HuH-7.5 (cell line): ENCODE data around the gene EMSY.
"Not testable (repeated sequence)": the region's sequence is repeated elsewhere in the genome, so short reads cannot be mapped to it uniquely, and the experiment has no call there.

Experiments used
- DNase-seq: peaks from one replicate; pipeline ENCODE4 v3.0.0; 2011; ENCODE audit warnings: low spot score

The EMSY gene

DNA sequence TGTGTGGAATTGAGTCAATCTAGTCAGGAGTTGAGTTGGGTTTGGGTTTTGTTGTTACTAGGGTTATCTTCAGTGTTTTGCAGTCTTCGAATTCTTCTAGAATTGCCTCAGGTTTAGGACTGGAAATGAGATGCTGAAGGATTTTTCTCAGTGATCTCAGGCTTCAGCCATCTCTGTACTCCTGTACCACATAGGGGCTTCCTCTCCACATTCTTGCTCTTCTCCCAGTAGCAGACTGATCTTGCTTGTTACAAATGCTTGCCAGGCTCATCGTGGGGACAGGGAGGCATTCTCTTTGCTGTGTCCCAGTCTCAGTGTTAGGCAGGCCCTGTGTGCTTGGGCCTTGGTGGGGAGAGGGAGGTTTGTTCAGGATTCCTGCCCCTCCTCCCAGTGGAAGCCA is 129.6 kb downstream of the EMSY start:
- no peak for DNase-seq

DNA sequence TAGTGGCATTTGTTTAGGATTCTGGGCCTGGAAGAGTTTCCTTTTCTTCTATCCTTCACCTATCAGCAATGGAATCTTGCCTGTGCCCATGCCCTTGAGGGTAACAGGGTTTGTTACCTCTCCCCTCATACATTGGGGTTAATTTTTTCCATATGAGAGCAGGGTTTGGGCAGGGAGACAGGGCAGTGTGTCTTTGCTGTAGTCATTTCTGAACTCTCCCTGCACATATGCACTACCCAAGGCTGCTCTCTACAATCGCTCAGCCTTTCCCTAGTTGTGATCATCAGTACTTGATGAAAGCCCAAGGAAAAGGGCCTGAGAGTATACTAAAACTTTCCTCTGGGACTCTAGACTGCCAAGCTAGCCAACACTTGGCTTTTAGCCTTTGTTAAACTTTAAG is 130.1 kb downstream of the EMSY start:
- DNase-seq: no peak

DNA sequence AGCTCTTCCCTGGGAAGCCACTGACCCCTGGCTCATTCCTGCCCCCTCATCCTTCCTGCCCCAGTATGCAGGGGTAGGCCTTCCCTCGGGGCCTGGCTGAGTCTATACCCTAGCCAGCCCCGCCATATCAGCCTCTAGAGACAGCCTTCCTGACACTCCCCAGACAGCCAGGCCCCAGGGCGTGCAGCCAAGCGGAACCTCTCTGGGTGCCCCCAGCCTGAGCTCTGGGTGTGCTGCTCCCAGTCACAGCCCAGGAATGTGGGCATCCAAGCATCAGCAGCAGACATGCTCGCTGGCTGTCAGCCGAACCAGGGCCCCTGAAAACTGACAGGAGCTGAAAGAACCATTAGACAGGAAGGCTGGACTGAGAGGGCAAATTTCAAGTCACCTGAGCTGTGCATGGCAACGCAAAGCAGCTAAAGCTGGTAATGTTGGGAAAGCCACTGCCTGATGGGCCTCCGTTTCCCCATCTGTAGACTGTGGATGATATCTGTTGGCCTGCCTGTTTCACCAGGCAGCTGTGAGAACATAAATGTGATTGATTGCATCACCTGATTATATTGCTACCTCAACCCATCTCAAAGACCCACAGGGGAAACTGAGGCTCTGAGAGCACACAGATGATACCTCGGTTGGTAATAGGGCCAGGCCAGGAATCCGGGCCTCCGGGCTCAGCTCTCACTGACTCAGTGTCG is 132.6 kb downstream of the EMSY start:
- DNase-seq: no peak

DNA sequence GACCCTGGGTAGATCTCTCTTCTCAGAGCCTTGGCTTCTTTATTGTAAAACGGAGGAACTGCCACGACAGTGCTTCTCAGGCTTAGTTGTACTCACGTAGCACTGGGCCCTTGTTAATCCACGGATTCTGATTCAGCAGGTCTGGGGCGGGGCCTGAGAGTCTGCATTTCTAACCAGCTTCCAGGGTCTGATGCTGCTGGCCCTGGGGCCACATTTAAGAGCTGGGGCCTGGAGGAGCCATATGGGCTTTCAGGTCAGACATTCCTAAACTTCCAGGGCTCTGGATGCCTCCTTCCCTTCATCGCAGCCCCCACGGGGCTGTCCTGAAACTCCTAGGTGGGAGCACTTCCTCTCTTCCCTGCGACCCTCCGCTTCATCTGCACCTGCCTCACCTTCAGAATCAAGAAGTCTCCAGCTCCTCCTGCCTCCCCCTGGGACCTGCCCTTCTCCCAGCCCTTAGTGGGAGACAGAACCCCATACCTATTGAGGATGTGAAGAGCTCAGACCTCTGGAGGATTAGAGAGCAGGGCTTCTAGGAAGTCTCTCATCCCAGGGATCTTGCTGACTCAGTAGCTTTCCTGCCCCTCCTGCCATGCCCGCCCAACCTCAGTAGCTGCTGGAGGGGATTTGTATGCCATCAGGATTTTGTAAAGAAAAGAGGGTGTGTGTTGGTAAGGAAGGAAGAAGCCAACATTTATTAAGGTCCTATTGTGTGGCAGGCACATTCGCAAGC is 133.3 kb downstream of the EMSY start:
- no peak for DNase-seq

DNA sequence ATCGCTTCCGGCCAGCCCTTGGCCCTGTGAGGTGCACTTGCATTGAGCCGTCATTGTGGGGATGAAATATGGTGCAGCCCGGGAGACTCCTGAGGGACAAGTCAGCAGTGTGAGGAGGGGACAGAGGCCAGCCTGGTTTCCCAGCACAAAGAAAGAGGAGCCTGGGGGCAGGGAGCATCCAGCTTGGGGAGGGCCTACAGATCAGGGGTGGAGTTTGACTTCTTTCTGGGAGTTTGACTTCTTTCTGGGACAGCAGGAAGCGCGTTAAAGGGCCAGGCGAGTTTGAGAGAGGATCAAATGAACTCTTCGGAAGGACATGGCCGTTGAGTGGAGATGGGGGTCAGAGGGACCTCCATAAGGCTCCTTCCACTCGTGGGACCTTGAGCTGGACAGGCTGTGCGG is 133.8 kb downstream of the EMSY start:
- DNase-seq: no peak

DNA sequence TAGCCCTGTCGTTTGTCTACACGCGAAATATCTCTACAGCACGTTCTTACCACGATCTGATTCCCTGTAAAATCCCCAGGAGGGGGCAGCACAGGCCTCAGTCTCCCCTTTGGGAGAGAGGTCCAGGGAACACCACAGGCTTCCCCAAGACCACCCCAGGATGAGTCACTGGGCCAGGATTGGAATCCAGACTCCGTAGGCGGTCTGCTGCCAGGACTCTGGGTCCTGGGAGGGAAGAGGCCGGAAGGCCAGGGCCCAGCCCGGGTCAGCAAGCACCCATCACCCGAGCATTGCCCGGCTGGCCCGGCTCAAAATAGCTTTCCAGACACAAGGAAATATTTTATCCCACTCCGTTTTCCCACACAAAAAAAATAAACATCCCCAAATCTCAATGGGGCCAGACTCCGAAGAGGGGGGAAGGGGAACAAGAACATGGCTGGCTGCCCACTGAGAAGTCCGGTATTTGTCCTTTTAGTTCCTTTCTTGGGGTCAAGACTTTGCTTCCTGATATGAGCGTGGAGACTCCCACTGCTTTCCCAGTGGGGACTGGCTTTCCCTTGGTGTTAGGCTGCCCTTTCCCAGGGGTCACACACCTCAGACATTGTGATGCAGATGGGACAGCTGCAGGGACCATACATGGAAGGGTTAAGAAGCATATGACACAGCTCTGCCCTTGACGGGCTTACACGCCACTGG is 134.4 kb downstream of the EMSY start:
- no peak for DNase-seq

DNA sequence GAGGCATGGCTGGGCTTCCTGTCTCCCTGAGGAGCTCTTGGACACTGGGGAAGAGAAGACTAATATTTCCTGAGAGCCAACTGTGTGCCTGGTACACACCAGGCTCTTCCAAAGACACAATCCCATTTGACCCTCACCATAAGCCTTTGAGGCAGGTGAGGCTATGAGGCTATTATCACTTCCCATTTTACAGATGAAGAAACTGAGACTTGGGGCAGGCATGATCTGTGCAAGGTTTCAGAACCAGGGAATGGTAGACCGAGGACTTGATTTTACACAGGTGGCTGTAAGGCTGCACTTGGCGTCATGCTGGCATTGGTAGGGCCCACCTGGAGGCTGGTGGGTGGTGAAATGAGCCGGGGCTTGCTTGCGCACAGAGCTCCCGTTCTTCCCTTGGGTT is 134.9 kb downstream of the EMSY start:
- DNase-seq: no peak

DNA sequence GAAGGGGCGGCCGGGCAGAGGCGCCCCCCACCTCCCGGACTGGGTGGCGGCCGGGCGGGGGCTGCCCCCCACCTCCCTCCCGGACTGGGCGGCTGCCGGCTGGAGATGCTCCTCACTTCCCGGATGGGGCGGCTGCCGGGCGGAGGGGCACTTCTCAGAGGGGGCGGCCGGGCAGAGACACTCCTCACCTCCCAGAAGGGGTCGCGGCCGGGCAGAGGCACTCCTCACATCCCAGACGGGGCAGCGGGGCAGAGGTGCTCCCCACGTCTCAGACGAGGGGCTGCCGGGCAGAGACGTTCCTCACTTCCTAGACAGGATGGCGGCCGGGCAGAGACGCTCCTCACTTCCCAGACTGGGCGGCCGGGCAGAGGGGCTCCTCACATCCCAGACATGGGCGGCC is 137.7 kb downstream of the EMSY start:
- not testable (repeated sequence) for DNase-seq

DNA sequence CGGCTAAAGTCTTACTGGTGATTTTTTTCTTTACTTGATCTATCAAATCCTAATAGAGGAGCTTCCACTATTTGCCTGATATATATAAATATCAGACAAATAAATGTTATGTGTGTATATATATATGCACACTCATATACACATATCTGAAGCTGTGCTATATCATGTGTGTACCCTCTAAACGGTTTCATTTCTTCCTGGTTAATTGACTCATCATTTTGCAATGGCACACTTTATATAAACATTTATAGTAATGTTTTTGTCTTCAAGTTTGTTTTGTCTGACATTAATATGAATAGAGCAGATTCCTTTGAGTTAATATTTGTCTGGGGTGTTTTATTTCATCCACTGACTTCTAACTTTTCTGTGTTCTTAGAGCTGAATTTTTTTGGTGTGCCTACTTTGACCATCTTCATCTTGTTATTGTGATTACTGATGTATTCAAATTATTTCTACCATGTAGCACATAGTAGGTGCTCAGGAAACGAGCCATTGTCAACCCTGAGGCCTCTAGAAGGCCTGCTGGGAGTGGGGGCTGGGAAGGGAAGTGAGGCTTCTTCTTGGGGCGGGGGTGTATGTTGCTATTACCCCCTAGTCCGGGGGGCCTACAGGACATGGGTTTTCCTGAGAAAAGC is 143.1 kb downstream of the EMSY start:
- DNase-seq: no peak

DNA sequence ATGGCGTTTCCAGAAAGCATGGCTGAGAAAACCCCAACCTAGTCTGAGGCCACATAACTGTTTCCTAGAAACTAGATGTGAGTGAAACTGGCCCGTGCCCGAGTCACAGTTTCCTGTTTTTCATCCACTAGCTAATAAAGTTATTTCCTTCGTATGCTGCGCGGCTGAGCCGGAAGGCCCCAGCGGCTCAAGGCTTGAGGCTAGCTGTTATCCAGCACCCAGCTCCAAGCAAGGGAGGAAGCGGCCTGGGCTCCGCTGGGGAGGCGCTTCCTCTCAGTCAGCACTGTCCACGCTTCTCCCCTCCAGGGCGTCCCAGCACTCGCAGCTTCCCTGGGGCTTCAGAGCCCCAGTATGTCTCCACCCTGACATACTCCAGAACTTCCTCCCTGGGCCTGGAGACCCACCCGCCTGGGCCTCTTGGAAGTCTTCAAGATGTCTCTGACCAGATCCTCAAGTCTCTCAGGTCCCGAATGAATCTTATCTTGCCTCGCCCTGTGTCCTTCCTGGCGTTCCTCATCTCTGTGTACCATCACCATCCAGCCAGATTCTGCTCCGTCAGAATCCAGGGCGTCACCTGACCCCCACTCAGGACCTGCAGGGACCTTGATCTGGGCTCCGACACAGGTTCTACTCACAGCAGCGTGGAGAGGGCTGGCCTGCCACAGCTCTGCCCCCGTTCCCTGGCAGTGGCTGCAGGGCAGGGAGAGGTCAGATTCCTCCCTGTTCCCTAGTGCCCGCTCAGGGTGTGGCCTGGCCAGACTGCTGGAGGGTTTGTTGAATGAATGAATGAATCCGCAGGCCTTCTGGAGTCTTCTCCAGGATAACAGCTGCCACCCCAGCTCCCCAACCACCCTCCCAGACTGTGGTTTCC is 143.9 kb downstream of the EMSY start:
- no peak for DNase-seq

DNA sequence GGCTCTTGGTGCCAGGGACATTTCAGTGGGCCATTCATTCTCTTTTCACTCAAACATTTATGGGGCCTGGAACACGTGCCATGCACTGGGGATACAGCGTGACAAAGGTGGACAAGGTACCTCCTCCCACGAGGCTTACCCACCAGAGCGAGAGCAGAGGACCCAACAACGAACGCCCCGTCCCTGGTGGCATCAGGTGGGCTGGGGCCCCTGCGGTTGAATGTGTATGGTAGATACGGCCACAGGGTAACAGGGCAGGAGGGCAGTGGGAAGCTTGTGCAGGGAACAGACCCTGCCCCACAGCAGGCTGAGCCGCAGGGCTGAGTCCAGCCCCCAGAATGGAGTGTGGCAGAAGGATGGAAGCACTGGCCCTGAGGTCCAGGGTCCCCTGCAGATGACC is 144.7 kb downstream of the EMSY start:
- DNase-seq: no peak

DNA sequence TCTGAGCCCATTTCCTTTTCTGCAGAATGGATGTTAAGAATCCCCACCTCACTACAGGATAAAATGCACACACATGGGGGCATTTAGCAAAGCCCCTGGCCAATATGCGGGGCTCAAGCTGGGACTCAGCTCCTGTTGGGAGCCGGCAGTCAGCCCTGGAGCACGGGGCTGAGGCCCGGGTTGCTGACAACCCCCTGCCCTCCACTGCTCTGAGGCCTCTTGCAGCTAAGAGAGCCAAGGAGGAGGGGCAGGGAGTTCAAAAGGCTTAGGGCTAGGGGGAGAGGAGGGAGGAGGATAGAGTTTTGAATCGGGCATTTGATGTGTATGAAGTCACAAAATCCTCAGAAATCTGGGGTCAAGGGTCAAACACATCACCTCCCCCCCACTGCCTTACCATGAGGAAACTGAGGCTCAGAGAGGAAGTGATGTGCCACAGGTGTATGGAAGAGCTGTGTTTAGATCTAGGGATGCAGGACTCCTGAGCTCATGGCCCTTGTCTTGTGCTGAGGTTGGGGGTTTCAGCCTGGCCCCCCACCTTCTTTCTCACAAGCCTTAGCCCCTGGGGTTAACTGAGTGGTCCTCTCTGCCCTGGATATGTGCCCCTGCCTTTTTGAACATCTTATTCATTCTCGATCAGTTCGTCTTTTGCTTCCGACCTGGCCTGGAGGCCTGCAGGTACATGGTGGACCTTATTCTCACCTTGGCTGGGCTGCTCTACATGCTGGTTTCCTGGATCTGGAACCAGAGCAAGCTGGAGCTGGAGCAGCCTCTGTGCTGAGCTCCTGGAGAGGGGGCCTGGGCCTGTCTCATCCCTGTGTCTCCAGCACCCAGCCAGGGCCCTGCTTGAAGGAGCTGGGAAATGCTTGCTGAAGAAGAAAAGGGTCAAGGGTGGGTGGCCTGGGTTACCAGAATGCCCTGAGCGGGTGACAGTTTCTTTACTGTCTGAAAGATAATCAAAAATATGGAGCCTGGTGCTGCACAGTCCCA is 145.4 kb downstream of the EMSY start:
- DNase-seq: no peak

DNA sequence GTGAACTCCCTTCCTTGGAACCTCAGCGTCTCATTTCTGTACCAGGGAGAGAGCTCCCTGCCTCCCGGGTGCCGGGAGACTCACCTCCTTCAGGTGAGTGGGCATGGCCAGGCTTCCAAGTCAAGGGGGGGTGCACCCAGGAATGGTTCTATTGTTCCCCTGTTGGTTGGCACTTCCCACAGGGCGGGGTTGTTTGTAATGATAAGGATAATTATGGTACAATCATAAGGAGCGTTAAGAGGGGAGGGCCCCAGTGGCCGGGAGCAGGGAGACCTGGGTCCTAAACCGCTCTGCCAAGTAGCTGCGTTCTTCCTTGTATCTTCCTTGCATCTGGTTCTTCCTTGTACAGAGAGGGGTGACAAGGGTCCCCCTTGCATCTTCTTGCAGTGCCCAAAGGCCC is 146.6 kb downstream of the EMSY start:
- no peak for DNase-seq

DNA sequence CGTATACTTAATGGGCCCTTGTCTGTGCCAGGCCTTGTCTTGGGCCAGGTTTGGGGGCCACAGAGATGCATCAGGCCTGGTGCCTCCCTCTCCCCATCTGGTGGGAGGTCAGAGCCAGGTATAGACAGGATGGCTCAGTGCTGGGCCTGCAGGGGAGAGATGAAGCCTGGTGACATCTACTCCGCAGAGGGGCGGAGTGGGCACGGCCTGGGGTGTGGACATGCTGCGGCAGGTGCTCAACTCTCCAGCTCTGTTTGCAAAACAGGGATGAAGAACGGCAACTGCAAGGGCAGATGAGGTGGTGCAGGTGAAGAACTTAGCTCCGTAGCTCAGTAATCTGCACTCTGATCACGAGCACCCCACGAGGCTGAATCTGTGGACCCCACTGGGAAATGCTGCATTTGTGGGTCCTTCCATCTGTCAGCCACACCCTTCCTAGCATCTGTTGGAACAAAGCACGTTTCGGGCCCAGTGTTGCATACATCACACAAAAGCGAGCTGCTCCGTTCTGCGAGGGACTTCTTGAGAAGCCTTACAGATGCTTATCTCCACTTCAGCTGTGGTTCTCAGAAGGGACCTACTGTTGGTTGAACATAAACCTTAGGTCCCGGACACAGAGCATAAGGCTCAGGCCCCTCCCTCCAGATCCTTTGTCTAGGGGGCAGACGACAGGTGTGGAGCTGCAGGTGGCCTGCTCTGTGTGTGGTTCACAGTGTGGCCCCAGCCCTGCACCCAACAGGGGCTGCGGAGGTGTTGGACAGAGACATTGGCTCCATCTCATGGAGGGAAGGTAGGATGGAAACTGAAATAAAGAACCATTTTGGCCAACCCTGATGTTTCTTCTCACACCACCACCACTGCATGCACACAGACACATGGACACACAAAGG is 147.5 kb downstream of the EMSY start:
- DNase-seq: no peak

DNA sequence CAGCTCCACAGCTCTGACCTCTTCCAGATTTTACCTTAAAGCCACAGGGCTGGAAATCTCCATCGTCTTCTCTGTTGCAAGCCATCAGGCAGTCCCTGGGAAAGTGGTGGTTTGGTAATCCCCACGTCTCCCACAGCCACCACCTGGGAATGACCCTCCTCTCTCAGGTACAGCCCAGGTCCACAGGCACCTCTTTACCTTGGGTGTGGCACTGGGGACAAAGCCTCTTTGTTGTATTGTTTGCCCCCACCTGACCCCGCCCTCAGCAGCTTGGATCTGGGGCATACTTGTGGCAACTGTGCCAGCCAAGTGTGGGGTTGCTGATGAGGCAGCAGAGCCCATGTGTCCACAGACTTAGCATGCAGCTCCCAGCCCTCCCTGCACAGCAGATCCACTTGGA is 148.1 kb downstream of the EMSY start:
- DNase-seq: no peak

DNA sequence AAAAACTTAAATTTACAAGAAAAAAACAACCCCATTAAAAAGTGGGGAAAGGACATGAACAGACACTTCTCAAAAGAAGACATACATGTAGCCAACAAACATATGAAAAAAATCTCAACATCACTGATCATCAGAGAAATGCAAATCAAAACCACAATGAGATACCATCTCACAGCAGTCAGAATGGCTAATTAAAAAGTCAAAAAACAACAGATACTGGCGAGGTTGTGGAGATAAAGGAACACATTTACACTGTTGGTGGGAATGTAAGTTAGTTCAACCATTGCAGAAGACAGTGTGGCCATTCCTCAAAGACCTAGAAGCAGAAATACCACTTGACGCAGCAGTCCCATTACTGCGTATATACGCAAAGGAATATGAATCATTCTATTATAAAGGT is 150.3 kb downstream of the EMSY start:
- DNase-seq: not testable (repeated sequence)

DNA sequence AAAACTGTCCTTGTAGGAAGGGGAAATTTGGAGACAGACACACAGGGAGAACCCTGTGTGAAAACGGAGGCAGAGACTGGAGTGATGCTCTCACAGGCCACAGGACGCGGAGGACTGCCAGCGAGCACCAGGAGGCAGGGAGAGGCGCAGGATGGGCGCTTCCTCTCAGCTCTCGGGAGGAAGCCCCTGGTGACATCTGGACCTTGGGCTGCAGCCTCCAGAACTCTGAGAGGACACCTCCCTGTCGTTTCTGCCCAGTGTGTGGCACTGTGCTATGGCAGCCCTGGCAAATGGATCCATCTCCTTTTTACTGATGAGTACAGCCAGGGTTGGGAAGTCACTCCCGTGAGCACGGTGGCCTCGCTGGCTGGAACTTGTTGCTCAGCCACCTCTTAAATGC is 151.8 kb downstream of the EMSY start:
- no peak for DNase-seq

DNA sequence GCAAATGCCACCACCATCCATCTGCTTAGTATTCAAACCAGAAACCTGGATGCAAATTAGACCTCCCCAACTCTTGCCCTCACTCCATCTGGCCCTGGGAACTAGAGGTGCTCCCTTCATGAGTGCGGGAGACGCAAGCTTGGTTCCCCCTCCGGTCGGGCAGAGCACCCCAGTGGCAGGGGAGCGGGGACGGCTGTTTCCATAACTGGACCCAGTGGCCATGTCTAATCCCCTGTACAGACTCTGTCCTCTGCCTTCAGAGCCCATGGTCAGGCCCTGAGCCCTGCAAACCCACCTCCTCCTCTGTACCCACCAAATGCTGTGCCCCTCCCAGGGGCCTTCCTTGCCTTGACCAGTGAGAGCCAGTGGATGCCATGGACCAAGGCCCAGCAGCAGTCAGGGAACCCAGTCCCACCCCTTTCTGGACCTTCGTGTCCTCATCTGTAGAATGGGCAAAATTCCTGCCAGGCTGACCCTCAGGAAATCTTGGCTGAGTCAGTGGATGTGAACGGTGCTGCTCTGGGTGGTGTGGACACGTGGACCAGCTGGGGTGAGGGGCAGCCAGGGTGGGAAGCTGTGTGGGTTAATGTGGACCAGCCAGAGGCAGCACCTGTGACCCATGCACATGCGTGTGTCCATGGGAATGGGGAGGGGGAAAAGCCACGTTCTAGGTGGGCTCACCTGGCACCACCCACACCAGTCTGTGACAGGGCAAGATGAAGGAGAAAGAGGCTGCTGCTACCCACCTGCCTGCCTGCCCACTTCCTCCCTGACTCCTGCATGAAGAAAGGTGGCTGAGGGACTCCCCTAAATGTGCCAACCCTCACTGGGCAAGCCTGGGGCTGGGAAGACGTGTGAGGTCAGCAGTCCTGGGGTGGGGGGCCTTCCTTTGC is 153.0 kb downstream of the EMSY start:
- DNase-seq: no peak

DNA sequence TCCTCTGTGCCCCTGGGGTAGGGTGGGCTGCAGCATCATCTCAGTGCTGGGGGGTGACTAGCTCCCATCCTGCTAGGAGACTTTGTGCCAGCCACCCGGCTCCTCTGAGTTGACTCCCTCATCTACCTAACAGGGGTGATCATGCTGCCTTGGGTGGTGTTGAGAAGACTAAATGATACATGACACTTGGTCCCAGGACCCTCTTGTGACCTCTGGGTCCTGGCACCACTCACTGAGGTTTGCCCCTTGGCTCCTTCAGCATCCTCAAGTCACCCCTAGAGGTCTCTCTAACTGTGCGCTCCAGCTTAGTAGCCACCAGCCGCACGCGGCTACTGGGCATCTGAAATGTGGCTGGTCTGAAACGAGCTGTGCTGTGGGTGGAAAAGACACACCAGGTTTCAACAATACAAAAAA is 153.6 kb downstream of the EMSY start:
- peak; percentile 46 for DNase-seq
